GM19324 (cell line): Measurements from ENCODE around the gene ELOVL4.

Experiments used
- ATAC-seq: cut with Tn5 transposase; IDR thresholded peaks from one replicate; pipeline ENCODE4 v1.9.1; 2021; ENCODE audit warnings: mild to moderate bottlenecking, moderate library complexity; ENCODE audit not compliant: unreplicated experiment, low FRiP score

The ELOVL4 gene

GRCh38 chr6:79947191-79948186 lies at the start of gene ELOVL4:
Gene ELOVL4, minus strand, starts transcription at chr6:79947553. Its CDS starts 274 bp downstream, at chr6:79947279.
- no peak for ATAC-seq

GRCh38 chr6:79993911-79994309 lies 46.6 kb upstream of the ELOVL4 start:
- ATAC-seq = no peak

DNA sequence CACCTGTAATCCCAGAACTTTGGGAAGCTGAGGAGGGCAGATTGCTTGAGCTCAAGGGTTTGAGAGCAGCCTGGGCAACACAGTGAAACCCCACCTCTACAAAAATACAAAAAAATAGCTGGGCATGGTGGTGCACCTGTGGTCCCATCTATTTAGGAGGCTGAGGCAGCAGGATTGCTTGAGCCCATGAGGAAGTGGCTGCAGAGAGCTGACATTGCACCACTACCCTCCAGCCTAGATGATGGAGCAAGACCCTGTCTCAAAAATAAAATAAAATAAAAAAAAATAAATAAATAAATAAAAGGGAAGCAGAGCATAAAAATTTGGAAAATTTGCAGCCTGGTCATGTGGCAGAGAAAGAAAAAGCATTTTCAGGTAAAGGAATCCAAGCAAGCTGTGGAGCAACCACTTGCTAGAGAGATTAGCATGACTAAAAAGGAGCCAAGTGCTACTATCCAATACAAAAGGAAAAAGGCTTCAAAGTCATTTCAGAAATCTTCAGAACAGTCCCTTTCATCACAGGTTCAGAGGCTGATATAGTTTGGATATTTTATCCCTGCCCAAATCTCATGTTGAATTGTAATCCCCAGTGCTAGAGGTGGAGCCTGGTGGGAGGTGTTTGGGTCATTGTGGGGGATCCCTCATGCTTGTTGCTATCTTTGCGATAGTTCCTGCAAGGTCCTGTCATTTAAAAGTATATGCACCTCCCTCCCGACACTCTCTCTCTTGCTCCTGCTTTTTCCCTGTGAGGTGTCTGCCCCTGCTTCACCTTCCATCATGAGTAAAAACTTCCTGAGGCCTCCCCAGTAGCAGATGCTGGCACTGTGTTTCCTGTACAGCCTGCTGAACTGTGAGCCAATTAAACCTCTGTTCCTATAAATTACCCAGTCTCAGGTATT lies 45.9 kb upstream of the ELOVL4 start:
- no peak for ATAC-seq

- ATAC-seq = no peak
Observed at GRCh38 chr6:79989641-79990040, 42.3 kb upstream of the ELOVL4 start.

GRCh38 chr6:79985128-79985527 lies 37.8 kb upstream of the ELOVL4 start:
- ATAC-seq = no peak

GRCh38 chr6:79984261-79984660 lies 36.9 kb upstream of the ELOVL4 start:
- ATAC-seq = peak; percentile 64

DNA sequence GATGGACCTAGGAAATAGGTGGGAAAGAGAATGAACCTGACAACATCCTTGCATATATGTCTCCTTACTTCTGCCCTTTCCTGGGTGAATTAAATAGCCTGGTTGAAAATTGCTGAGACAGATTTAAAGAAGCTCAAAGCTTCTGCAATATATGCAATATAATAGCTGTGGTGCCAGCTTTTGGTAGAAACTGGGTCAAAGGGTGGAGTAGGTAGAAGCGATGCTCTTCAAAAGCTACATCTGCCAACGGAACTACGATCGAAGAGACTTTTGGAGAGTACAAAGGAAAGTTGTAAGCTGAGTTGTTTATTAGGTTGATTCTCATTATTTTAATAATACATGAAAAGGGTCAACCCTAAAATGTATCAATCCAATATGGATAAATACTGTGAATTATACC lies 34.3 kb upstream of the ELOVL4 start:
- ATAC-seq = no peak

GRCh38 chr6:79971193-79971592 lies 23.8 kb upstream of the ELOVL4 start:
- no peak for ATAC-seq

- ATAC-seq = no peak
Observed at GRCh38 chr6:79969784-79970183, 22.4 kb upstream of the ELOVL4 start.

GRCh38 chr6:79967178-79967577 lies 19.8 kb upstream of the ELOVL4 start:
- ATAC-seq = no peak

DNA sequence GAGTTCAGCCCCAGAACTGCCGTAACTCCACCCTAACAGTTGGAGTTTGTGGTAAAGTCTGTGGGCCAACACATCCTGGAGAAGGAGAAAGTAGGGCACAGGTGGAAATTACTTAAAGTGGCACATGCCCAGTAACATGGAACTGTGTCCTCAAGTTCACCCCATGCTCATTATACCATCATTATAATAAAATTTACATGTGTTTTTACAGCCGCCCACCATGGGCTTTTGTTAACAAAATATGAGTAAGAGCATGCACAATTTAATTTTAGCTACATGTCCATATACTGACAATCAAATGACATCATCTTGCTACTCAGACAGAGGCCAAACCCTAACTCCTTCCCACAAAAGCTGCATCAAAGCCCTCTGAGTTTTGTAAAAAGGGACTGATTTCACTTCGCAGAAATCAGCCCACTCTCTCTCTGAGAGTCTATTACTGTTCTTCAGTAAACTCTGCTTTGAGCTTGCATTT lies 17.3 kb upstream of the ELOVL4 start:
- no peak for ATAC-seq

- ATAC-seq = no peak
Observed at GRCh38 chr6:79954849-79955248, 7.5 kb upstream of the ELOVL4 start.

DNA sequence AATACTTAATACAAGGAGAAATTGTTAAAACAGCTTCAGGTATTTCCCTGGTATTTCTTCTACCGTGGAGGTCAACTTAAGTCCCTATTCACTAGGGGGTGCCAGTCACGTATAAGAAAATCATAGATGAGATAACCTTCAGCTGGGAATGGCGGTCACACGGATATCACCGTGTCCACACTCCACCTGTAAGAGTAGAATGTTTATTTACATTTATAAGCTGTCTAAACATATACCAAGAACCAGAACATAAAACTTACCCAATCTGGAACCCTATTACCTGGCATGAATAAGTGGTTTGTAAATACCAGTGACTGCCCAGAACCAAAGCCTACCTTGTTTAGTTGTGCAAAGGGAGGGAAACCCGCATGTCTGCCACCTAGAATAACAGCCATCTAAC lies 1.9 kb upstream of the ELOVL4 start:
- peak; percentile 53 for ATAC-seq

DNA sequence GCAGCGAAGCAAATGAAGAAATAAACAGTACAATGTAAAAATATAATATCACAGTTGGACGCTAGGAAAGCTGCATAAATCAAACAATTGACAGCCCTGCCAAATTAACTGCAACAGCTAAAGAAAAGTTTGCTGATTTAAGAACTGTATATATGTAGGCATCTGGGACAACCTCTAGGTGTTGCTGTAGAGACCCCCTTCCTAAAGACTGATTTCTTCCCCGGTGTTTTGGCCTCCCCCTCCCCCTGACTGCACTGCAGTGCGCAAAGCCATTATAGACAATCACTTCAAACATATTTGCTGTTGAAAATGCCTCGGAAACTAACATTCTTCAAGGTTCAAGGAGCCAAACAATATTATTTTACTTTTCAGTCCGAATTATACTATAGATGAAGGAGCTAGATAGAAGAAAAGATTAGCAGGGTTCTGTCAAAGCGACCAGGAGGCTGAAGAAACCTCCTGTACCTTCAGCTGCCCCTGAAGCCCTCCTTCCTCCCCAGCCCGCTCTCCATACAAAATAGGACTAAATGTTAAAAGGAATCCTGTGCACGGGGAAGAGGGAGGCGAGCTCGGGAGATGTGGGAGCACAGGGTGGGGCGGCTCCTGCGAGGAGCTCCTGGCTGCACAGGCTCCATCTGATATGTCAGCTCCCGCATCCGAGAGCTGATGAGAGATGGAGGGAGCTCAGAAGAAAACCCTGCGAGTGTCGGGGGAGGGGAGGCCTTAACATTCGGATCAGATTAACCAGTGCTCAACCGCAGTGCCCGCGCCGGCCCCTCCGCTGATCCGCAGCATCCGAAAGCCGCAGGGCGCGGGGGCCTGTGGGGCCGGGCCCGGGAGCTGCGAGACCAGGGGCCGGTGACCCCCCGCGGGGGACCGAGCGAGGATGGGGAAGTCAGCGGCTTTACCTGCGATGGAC lies 822 bp downstream of the ELOVL4 start:
- no peak for ATAC-seq

DNA sequence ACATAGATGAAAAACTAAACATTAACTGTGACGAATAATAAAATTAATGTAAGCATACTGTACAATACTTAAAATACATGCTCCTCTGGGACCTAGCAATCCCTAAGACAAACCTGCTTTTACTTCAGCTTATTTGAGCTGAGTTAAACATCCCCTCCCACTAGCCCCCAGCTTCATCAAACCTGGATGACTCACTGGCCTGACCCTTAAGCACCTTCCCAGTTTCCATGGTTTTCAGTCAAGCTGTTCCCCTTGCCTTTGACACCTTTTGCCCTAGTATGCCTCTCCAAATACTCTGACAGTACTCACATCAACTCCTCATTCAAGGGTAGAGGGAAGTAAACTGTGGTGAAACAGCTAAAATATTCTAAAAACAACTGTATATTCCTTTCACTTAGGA lies 4.2 kb downstream of the ELOVL4 start:
- no peak for ATAC-seq

GRCh38 chr6:79941489-79942151 lies 5.7 kb downstream of the ELOVL4 start:
- no peak for ATAC-seq

- ATAC-seq = no peak
Observed at GRCh38 chr6:79928478-79928998, 18.8 kb downstream of the ELOVL4 start.

DNA sequence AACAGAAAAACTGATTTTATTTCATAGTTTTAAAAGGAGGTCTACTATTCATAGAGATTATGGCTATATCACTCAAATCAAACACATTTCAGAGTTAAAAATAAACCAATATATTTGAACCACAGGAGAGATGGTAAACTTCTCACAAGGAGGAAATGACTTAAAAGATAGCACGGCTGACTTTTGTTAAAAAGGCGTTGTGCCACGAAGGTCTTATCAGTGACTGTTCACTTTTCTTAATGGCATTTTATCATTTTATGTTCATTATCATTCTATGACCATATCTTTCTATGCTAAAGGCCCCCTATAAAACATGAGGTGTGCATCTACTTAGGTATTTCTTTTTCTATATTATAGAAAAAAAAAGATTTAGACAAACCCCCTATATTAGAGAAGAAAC lies 19.6 kb downstream of the ELOVL4 start:
- no peak for ATAC-seq

DNA sequence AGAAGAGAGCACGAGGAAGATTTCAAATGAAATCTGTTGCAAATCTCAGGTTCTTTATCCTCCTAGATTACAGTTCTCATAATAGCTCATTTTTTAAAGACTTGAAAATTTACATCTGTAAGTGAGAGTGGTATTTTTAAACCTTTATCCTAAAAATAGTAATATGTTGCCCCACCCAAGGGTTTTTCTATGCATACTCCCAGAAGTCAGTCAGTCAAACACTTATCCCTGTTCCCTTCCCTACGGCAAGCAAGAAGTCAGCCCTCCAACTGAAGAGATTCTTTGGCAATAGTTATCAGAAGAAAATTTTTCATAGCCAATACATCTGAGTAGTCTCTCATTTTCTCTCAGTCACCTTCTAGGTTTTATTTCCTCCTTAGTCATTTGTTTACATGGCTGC lies 24.1 kb downstream of the ELOVL4 start:
- ATAC-seq = no peak
